Ascending aorta (tissue), 2 donors: ENCODE data around the gene TUB. TPM values are rescaled to one million over a fixed set of nuclear protein-coding genes. Genes with fewer than 3 reads are reported as not detected.
A peak's percentile ranks its signal among the peaks of the same experiment; 100 is the strongest.

Experiments used
- DNase-seq, 2 donors: peaks; one replicate each; pipeline ENCODE4 v3.0.0-alpha.2; 2019; ENCODE audit warnings: low spot score in 2 of 2
- H3K27ac ChIP-seq, 2 donors: fragments of 200-600 bp; sonication (generic); one replicate each; pipeline ENCODE4 v1.5.1; 2016 to 2017; ENCODE audit warnings: mild to moderate bottlenecking in 1 of 2
- H3K27me3 ChIP-seq: fragments of 200-600 bp; sonication (generic); one replicate; pipeline ENCODE4 v1.5.1; 2017
- H3K36me3 ChIP-seq, 2 donors: fragments of 200-600 bp; sonication (generic); one replicate each; pipeline ENCODE4 v1.5.1; 2016
- H3K4me1 ChIP-seq, 2 donors: fragments of 200-600 bp; sonication (generic); one replicate each; pipeline ENCODE4 v1.5.1; 2016 to 2017; ENCODE audit warnings: mild to moderate bottlenecking in 1 of 2
- H3K4me3 ChIP-seq, 2 donors: fragments of 200-600 bp; sonication (generic); one replicate each; pipeline ENCODE4 v1.5.1; 2016 to 2017; ENCODE audit warnings: mild to moderate bottlenecking in 1 of 2
- H3K9me3 ChIP-seq, 2 donors: fragments of 200-600 bp; sonication (generic); one replicate each; pipeline ENCODE4 v1.5.1; 2016
- CTCF ChIP-seq, 3 experiments: fragments of 200-600 bp in 2 of 3; fragments of 450-650 bp in 1 of 3; sonication (generic) in 2 of 3; IDR thresholded peaks; one replicate each; pipeline ENCODE4 v1.5.1; 2016 to 2019; ENCODE audit warnings: antibody characterized with exemption in 3 of 3, mild to moderate bottlenecking in 1 of 3, moderate library complexity in 1 of 3
- intact Hi-C: fragments of 100-400 bp; cut with DNase I; formaldehyde crosslinking; loops from one replicate; pipeline ENCODE4 v1.15.1; 2023
- total RNA-seq: library from RNA; depleted of rRNA; stranded (reverse); fragments of >200 nt; gene quantifications from one replicate; pipeline ENCODE4 v1.1.0, GENCODE V29; 2016

TUB gene
- total RNA-seq, 1 donor from 2014 or later, result 12.9 TPM

DNA sequence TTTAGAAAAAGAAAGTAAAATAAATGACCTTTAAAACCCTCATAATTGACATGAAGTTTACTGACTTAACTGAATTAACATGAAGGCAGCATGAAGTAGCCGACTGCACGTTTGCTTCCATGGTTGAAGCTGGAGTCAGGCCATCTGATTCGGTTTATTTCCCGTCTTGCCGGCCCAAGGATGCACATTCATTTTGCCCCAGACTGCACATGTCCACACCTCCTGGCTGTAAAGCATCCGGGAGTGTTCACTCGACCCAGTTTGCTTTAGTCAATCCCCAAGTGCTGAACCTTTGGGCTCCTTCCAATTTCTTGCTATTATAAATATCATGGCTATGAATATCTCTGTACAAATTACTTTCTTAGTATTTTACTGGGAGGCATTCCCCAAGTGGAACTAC is 17.7 kb upstream of the TUB start:
- TF ChIP-seq CTCF (IDR thresholded peaks at IDR 0.05), result no peak
- Histone ChIP-seq H3K4me3 (no peak overlapping the region), H3K36me3 (no peaks in the 10 kb centered on the region), H3K9me3 (no peaks in the 10 kb centered on the region), H3K4me1 (peaks cover 0 to 10% of the 10 kb centered on the region in 2 donors), H3K27me3 (no peaks in the 10 kb centered on the region), H3K27ac (peak overlapping the region; percentile 5 to 35)
- intact Hi-C loops, result no loop called here
- DNase-seq, result peak in 1 of 2 donors; percentile 70

DNA sequence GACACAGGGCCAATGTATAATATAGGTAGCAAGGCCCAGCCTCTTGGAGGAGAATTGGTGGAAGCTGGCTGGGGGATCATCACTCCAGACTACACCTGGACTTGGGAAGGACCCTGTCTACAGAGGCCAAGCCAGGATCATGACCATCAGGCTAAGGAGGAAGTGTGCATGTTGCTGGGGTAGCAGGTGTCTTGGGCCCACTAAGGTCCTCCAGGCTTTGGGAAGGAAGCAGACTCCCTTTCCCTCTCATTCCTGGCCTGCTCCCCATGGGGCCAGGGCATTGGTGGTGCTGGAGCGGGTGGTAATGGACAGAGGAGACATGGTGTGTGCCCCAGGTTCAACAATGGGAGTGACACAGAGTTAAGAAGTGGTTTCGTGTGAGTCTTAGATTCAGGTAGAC is 16.0 kb upstream of the TUB start:
- Histone ChIP-seq H3K27ac (peak overlapping the region in 1 of 2 donors; percentile 35), H3K9me3 (no peaks in the 10 kb centered on the region), H3K4me1 (peaks cover 0 to 19% of the 10 kb centered on the region in 2 donors), H3K27me3 (no peaks in the 10 kb centered on the region), H3K36me3 (no peaks in the 10 kb centered on the region), H3K4me3 (no peak overlapping the region)
- DNase-seq, result no peak
- no peak for TF ChIP-seq CTCF (IDR thresholded peaks at IDR 0.05)
- intact Hi-C loops, result no loop called here

DNA sequence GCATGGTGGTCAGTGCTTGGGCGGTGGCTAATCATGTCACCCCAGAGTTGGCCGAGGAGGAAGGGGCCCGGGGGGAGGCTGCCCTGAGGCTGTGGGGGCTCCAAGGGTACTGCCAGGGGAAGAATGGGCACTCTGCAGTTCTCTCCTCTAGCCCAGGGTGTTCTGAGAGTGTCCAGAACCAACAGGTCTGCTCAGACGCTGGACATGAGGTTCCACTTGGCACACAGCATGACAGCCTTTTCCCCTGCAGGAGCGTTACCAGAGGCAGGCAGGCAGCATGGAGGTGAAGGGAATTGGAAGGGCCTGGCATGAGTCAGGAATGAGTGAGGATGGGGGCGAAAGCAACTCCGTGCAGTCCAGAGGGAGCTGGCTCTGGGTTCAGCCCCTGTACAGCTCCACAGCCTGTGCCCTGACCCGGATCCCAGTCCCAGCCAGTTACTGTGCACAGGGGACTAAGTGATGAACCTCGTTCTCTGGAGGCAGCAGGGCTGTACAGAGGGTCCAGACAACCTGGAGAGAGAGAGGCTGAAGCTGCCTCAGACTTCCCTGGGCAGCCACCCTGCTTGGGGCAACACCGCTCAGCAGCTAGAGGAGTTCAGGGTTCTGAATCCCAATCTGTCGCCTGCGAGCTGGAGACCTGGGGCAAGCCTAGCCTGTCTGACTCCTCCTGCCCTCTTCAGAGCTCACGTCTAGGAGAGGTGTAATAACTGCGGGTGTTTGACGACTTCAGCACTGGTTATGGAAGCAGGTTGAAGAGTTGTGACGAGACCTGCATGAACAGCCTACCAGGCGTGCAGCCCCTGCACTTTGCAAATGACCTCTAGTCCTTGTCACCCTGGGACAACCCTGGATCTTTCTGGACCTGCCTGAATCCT is 14.7 kb upstream of the TUB start:
- intact Hi-C loops, result no loop called here
- Histone ChIP-seq H3K27ac (no peak overlapping the region), H3K27me3 (no peaks in the 10 kb centered on the region), H3K4me1 (peaks cover 0 to 19% of the 10 kb centered on the region in 2 donors), H3K4me3 (no peak overlapping the region), H3K36me3 (no peaks in the 10 kb centered on the region), H3K9me3 (no peaks in the 10 kb centered on the region)
- TF ChIP-seq CTCF (IDR thresholded peaks at IDR 0.05), result no peak
- peak in 1 of 2 donors; percentile 45 for DNase-seq

GRCh38 chr11:8066911-8067455 is 14.0 kb upstream of the TUB start:
- Histone ChIP-seq H3K36me3 (no peaks in the 10 kb centered on the region), H3K27me3 (no peaks in the 10 kb centered on the region), H3K27ac (no peak overlapping the region), H3K4me3 (no peak overlapping the region), H3K9me3 (no peaks in the 10 kb centered on the region), H3K4me1 (peaks cover 0 to 19% of the 10 kb centered on the region in 2 donors)
- peak in 1 of 2 donors; percentile 60 for DNase-seq
- intact Hi-C loops, result no loop called here
- TF ChIP-seq CTCF (IDR thresholded peaks at IDR 0.05), result no peak

DNA sequence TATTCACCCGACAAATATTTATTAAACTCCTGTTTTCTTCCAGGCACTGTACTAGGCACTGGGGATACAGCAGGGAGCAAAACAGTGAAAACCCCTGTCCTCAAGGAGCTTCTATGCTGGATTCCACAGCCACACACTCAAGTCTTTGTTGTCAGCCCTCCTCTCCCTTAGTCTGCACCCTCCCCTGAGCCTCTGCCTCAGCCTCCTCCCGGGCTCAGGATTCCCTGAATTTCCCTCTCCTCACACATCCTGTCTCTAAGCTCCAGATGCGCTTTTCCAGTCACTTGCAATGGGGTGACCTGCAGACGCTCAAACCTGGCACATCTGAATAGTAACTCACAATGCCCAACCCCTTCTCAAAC is 13.5 kb upstream of the TUB start:
- H3K4me1 ChIP-seq, result peaks cover 0 to 18% of the 10 kb centered on the region in 2 donors
- intact Hi-C loops, result no loop called here
- H3K27ac ChIP-seq, result peak overlapping the region in 1 of 2 donors; percentile 28
- no peaks in the 10 kb centered on the region for H3K9me3 ChIP-seq
- no peaks in the 10 kb centered on the region for H3K36me3 ChIP-seq
- no peaks in the 10 kb centered on the region for H3K27me3 ChIP-seq
- TF ChIP-seq CTCF (IDR thresholded peaks at IDR 0.05), result no peak
- H3K4me3 ChIP-seq, result no peak overlapping the region
- DNase-seq, result no peak
